Psoas muscle (tissue), 8 donors: ENCODE results near the gene GPR35. TPM values are rescaled to one million over a fixed set of nuclear protein-coding genes. Genes with fewer than 3 reads are reported as not detected.

Source experiments
- ATAC-seq, 4 donors: fragments of 200-7000 bp; cut with Tn5 transposase; one replicate each; pipeline ENCODE4 v1.9.1; 2020; ENCODE audit warnings: moderate library complexity in 3 of 4, mild to moderate bottlenecking in 2 of 4
- DNase-seq, 2 donors: peaks; one replicate each; pipeline ENCODE4 v3.0.0-alpha.2; 2020
- H3K27ac ChIP-seq: fragments of 200-600 bp; one replicate; pipeline ENCODE4 v1.8.0; 2022
- H3K27me3 ChIP-seq, 3 donors: fragments of 200-600 bp in 1 of 3; one replicate each; pipeline versions ENCODE4 v1.6.1 to v1.8.0; 2013 to 2022; ENCODE audit warnings: low read length in 2 of 3, mild to moderate bottlenecking in 2 of 3, moderate library complexity in 1 of 3; ENCODE audit not compliant: insufficient read depth in 3 of 3
- H3K36me3 ChIP-seq, 2 donors: fragments of 200-600 bp in 1 of 2; one replicate each; pipeline versions ENCODE4 v1.6.1 to v1.8.0; 2013 to 2022; ENCODE audit warnings: low read depth in 1 of 2, mild to moderate bottlenecking in 1 of 2, moderate library complexity in 1 of 2; ENCODE audit not compliant: insufficient read depth in 1 of 2
- H3K4me1 ChIP-seq: fragments of 200-600 bp; one replicate; pipeline ENCODE4 v1.8.0; 2022
- H3K4me3 ChIP-seq: fragments of 200-600 bp; one replicate; pipeline ENCODE4 v1.8.0; 2022; ENCODE audit warnings: mild to moderate bottlenecking
- H3K9me3 ChIP-seq: fragments of 200-600 bp; one replicate; pipeline ENCODE4 v1.8.0; 2022
- CTCF ChIP-seq: fragments of 200-600 bp; IDR thresholded peaks from one replicate; pipeline ENCODE4 v1.8.0; 2022; ENCODE audit warnings: antibody characterized with exemption
- WGBS, 3 donors: extraction: QIAGEN DNeasy Blood & Tissue Kit; methylation state at CpG; one replicate each; pipeline versions ENCODE4 v1.1.6 to v1.1.7; 2013; 5-methylcytosine and 5-hydroxymethylcytosine counted together
- intact Hi-C, 2 donors: fragments of 100-400 bp; cut with DNase I; formaldehyde crosslinking; loops; one replicate each; pipeline versions ENCODE4 v1.11.0 to v1.14.2; 2022
- polyA plus RNA-seq, 3 donors: library from polyadenylated mRNA; stranded (reverse); fragments of 200-250 nt; gene quantifications; one replicate each; pipeline ENCODE4 v1.2.3, GENCODE V29; 2013
- total RNA-seq, 4 donors: library from RNA; stranded (reverse); fragmentation: NEBNext Ultra II Directional in 2 of 4; extraction: Animal tissue kit (Norgen Biotek cat#: 25700) in 2 of 4; gene quantifications; one replicate each; pipeline versions ENCODE4 v1.2.1 to v1.2.4, GENCODE V29; 2021 to 2023
- donor health status: healthy with polysubstance abuse.
- donor health status: DM: no; HTN: no; CAD: no; lungs with moderate emphysema.
- donor health status: Bipolar disorder and iron deficiency.
- donor health status: healthy.
- donor health status: DM: yes; HTN: yes; CAD: no.
- donor health status: DM: no; HTN: no; CAD: no.
- donor health status: DM: no; HTN: no; CAD: no.
- donor health status: DM: yes; HTN: yes; CAD: no.

Gene GPR35
- total and polyA plus RNA-seq, 7 donors = 0.30 to 0.92 (median 0.58) TPM

DNA sequence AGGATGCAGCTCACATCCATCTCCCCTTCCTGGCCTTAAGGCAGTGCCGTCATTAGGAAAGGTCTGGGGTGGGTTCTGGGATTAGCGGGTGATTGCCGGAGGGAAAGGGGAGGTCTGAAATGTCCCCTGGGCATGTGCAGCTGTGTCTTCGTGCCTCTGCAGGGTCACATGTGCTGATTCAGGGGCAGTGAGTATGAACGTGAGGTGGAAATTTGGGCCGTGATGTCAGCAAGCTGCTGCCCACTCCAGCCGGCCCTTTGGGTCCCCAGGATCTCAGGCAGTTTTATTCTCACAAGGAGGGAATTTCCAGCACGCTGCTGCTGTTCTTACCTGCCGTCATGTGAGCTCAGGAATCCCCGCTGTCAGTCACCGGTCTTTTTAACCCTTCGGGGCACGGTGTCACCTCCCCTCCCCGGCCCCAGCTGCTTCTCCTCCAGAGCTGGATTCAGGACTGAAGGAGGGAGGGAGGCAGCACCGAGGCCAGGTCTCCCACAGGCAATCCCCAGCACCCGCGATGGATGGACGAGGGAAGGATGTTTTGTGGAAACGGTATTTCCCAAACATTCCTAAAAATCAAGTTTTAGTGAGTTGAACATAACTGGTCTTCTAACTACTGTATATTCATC, 23.5 kb downstream of the GPR35 start:
- H3K27me3 ChIP-seq = peaks cover 0 to 53% (median 22%) of the 10 kb centered on the region in 3 donors
- intact Hi-C loops = no loop called here

GRCh38 chr2:240649331-240649730, 24.1 kb downstream of the GPR35 start:
- no peaks in the 10 kb centered on the region for H3K36me3 ChIP-seq
- DNase-seq (no peak), ATAC-seq (no peak)
- H3K4me1 ChIP-seq = no peaks in the 10 kb centered on the region
- H3K27ac ChIP-seq = no peak overlapping the region
- intact Hi-C loops = no loop called here
- no peaks in the 10 kb centered on the region for H3K9me3 ChIP-seq
- 49 to 71% (median 63%) methylated on average over 7 of the region's 7 CpGs for WGBS, 3 donors
- H3K27me3 ChIP-seq = peaks cover 0 to 51% (median 20%) of the 10 kb centered on the region in 3 donors
- no peak for TF ChIP-seq CTCF
- no peak overlapping the region for H3K4me3 ChIP-seq

More for the DNA sequence above, 23.5 kb downstream of the GPR35 start:
- Histone ChIP-seq H3K36me3 (no peaks in the 10 kb centered on the region), H3K9me3 (no peaks in the 10 kb centered on the region), H3K4me1 (no peaks in the 10 kb centered on the region), H3K27ac (no peak overlapping the region), H3K4me3 (no peak overlapping the region)
- ATAC-seq (no peak), DNase-seq (peak in 1 of 2 donors; percentile 17)
- TF ChIP-seq CTCF = no peak
- 26 to 30% (median 30%) methylated on average over 19 of the region's 19 CpGs for WGBS, 3 donors

DNA sequence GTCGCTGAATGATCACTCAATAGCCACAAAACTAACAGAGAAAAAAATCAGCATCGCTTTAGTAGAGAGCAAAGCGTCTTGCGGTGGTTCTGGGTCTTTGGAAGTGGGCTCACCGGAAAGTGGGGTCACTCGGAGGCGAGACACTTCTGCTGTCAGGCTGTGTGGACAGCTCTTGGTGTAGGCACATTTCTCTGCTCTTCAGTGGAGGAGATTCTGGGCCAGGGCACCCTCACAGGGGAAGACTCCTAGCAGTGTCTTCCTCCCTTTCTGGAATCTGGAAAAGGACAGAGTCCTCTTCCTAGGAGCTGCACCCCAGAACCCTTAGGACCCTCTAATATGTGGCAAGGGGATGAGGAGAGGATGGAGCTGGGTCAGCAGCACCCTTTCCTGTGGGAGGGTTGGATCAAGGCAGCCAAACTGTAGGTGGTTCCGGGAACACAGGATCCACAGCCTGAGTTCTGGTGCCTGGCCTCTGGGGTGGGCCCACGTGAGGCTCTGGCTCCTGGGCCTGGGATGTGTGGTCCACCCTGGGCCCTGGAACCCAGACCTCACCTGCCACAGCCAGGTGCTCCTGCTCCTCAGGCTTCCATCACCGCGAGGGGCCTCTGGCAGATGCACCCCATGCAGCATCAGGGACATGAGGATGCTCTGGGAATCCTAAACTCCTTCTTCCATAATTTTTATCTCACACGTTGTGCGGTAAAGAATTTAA, 25.1 kb downstream of the GPR35 start:
- peak in 1 of 2 donors; percentile 14 for DNase-seq
- H3K27ac ChIP-seq = no peak overlapping the region
- no peaks in the 10 kb centered on the region for H3K36me3 ChIP-seq
- H3K4me1 ChIP-seq = no peaks in the 10 kb centered on the region
- H3K27me3 ChIP-seq = peaks cover 0 to 52% (median 18%) of the 10 kb centered on the region in 3 donors
- H3K4me3 ChIP-seq = no peak overlapping the region
- TF ChIP-seq CTCF = no peak
- no peaks in the 10 kb centered on the region for H3K9me3 ChIP-seq
- WGBS, 3 donors = 88 to 91% (median 88%) methylated on average over 13 of the region's 13 CpGs
- intact Hi-C loops = no loop called here
- no peak for ATAC-seq

DNA sequence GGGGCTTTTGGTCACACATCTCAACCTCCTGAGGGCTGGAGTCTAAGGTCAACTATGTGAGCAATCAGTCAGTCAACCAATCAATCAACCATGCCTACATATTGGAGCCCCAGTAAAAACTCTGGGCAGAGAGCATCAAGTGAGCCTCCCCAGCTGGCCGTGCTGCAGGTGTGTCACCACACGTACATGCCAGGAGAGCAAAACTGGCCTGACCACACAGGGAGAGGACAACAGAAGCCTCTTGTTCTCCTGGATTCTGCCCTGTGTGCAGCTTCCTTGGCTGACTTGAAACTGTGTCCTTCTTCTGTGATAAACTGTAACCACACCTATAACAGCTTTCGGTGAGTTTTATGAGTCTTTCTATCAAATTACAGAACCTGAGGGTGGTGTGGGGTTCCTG, 25.9 kb downstream of the GPR35 start:
- WGBS, 3 donors = 61 to 75% (median 68%) methylated on average over 3 of the region's 3 CpGs
- Histone ChIP-seq H3K27me3 (peaks cover 0 to 55% (median 18%) of the 10 kb centered on the region in 3 donors), H3K4me3 (no peak overlapping the region), H3K27ac (no peak overlapping the region), H3K36me3 (no peaks in the 10 kb centered on the region), H3K9me3 (no peaks in the 10 kb centered on the region), H3K4me1 (no peaks in the 10 kb centered on the region)
- ATAC-seq (no peak), DNase-seq (no peak)
- intact Hi-C loops = no loop called here
- no peak for TF ChIP-seq CTCF
